Astrocyte (in vitro differentiated cells and primary cell): Measurements from ENCODE around the gene DUSP6. TPM values are rescaled to one million over a fixed set of nuclear protein-coding genes. Genes with fewer than 3 reads are reported as not detected.

Experiments
- DNase-seq: peaks from one replicate; pipeline ENCODE4 v3.0.0-alpha.2; 2010; ENCODE audit warnings: low read depth
- FAIRE-seq: peaks from 2 replicates; lab custom pipeline; 2011; peaks lifted over from hg19 to GRCh38; lab: Jason Lieb, UNC
- H2AFZ ChIP-seq: 2 replicates; pipeline ENCODE4 v1.6.0; 2012; ENCODE audit warnings: low read depth, low read length, inconsistent platforms
- H3K27ac ChIP-seq: 2 replicates; pipeline ENCODE4 v1.5.1; 2011; ENCODE audit warnings: low read depth, low read length, inconsistent platforms
- H3K27me3 ChIP-seq: 2 replicates; pipeline ENCODE4 v1.6.0; 2011; ENCODE audit warnings: low read length, inconsistent platforms; ENCODE audit not compliant: insufficient read depth
- H3K36me3 ChIP-seq: 2 replicates; pipeline ENCODE4 v1.5.1; 2011; ENCODE audit warnings: low read length, inconsistent platforms; ENCODE audit not compliant: insufficient read depth
- H3K4me1 ChIP-seq: 2 replicates; pipeline ENCODE4 v1.5.1; 2011; ENCODE audit warnings: low read length, inconsistent platforms; ENCODE audit not compliant: insufficient read depth
- H3K4me2 ChIP-seq: 2 replicates; pipeline ENCODE4 v1.6.0; 2012; ENCODE audit warnings: low read length, inconsistent platforms
- H3K4me3 ChIP-seq: 2 replicates; pipeline ENCODE4 v1.5.1; 2011; ENCODE audit warnings: low read depth, mild to moderate bottlenecking, low read length, inconsistent platforms; ENCODE audit not compliant: insufficient read depth
- H3K79me2 ChIP-seq: 2 replicates; pipeline ENCODE4 v1.6.0; 2012; ENCODE audit warnings: mild to moderate bottlenecking, low read length, inconsistent platforms; ENCODE audit not compliant: insufficient read depth
- H3K9ac ChIP-seq: 2 replicates; pipeline ENCODE4 v1.6.0; 2012; ENCODE audit warnings: mild to moderate bottlenecking, low read length, inconsistent platforms
- H3K9me3 ChIP-seq: 2 replicates; pipeline ENCODE4 v1.5.1; 2012; ENCODE audit warnings: low read depth, mild to moderate bottlenecking, low read length, inconsistent platforms; ENCODE audit not compliant: insufficient read depth
- H4K20me1 ChIP-seq: 2 replicates; pipeline ENCODE4 v1.6.0; 2012; ENCODE audit warnings: low read length, inconsistent platforms; ENCODE audit not compliant: insufficient read depth
- H3K27ac Mint-ChIP-seq: one replicate; pipeline ENCODE4 v1.8.0; 2021; ENCODE audit warnings: mild to moderate bottlenecking, mixed read lengths; ENCODE audit not compliant: unreplicated experiment
- H3K27me3 Mint-ChIP-seq: one replicate; pipeline ENCODE4 v1.8.0; 2021; ENCODE audit warnings: low read depth, mixed read lengths; ENCODE audit not compliant: unreplicated experiment
- H3K36me3 Mint-ChIP-seq: one replicate; pipeline ENCODE4 v1.8.0; 2021; ENCODE audit warnings: low read depth, mixed read lengths; ENCODE audit not compliant: unreplicated experiment
- H3K4me1 Mint-ChIP-seq: one replicate; pipeline ENCODE4 v1.8.0; 2021; ENCODE audit warnings: low read depth, mixed read lengths; ENCODE audit not compliant: unreplicated experiment
- H3K4me3 Mint-ChIP-seq: one replicate; pipeline ENCODE4 v1.8.0; 2021; ENCODE audit warnings: mild to moderate bottlenecking, moderate library complexity, mixed read lengths; ENCODE audit not compliant: unreplicated experiment
- H3K9me3 Mint-ChIP-seq: one replicate; pipeline ENCODE4 v1.8.0; 2021; ENCODE audit warnings: mild to moderate bottlenecking, mixed read lengths; ENCODE audit not compliant: unreplicated experiment
- CTCF ChIP-seq: IDR thresholded peaks from 2 replicates; pipeline ENCODE4 v1.5.1; 2011; ENCODE audit warnings: low read depth, mild to moderate bottlenecking, inconsistent platforms, low read length, moderate library complexity; ENCODE audit not compliant: insufficient read depth
- EZH2 ChIP-seq: IDR thresholded peaks from 2 replicates; pipeline ENCODE4 v1.6.1; 2012; ENCODE audit warnings: mild to moderate bottlenecking, low read length, inconsistent platforms; ENCODE audit not compliant: insufficient read depth
- total RNA-seq: library from RNA; stranded (reverse); gene quantifications from 2 replicates; pipeline ENCODE4 v1.2.1, GENCODE V29; 2021

Gene DUSP6
- total RNA-seq, 1 donor from 2014 or later: 63.0 TPM

GRCh38 chr12:89383235-89384049 is 31.1 kb upstream of the DUSP6 start:
- Histone ChIP-seq H3K9ac (no peak overlapping the region), H3K9me3 (no peaks in the 10 kb centered on the region), H3K4me1 (peaks cover 11% of the 10 kb centered on the region), H2AFZ (no peak overlapping the region), H4K20me1 (no peaks in the 10 kb centered on the region), H3K27me3 (no peaks in the 10 kb centered on the region), H3K36me3 (no peaks in the 10 kb centered on the region), H3K4me3 (no peak overlapping the region), H3K79me2 (no peaks in the 10 kb centered on the region), H3K27ac (no peak overlapping the region), H3K4me2 (no peak overlapping the region)
- no peak for FAIRE-seq
- Mint-ChIP-seq H3K4me1 (peaks cover 22% of the 10 kb centered on the region), H3K9me3 (no peaks in the 10 kb centered on the region), H3K36me3 (no peaks in the 10 kb centered on the region), H3K27me3 (no peaks in the 10 kb centered on the region), H3K4me3 (no peak overlapping the region), H3K27ac (peak overlapping the region; percentile 24)
- TF ChIP-seq EZH2 (no peak), CTCF (no peak)
- DNase-seq: peak; percentile 16

- Mint-ChIP-seq H3K9me3 (no peaks in the 10 kb centered on the region), H3K36me3 (no peaks in the 10 kb centered on the region), H3K4me1 (peaks cover 22% of the 10 kb centered on the region), H3K27ac (no peak overlapping the region), H3K4me3 (no peak overlapping the region), H3K27me3 (no peaks in the 10 kb centered on the region)
- Histone ChIP-seq H3K4me1 (peaks cover 11% of the 10 kb centered on the region), H3K9ac (no peak overlapping the region), H3K27me3 (no peaks in the 10 kb centered on the region), H3K9me3 (no peaks in the 10 kb centered on the region), H3K27ac (no peak overlapping the region), H3K4me3 (no peak overlapping the region), H2AFZ (no peak overlapping the region), H3K4me2 (no peak overlapping the region), H3K36me3 (no peaks in the 10 kb centered on the region), H3K79me2 (no peaks in the 10 kb centered on the region), H4K20me1 (no peaks in the 10 kb centered on the region)
- no peak for FAIRE-seq
- no peak for DNase-seq
- TF ChIP-seq CTCF: no peak
- no peak for TF ChIP-seq EZH2
These were observed 30.0 kb upstream of the DUSP6 start for GRCh38 chr12:89382328-89382727.
